Thoracic aorta (tissue), 2 donors: ENCODE results near the gene CENPQ. TPM values are rescaled to one million over a fixed set of nuclear protein-coding genes. Genes with fewer than 3 reads are reported as not detected.

Experiments
- ATAC-seq: fragments of 150-250 bp; one replicate; pipeline ENCODE4 v1.8.0; 2017; ENCODE audit warnings: low read depth; ENCODE audit not compliant: insufficient number of reproducible peaks, low FRiP score
- DNase-seq: peaks from one replicate; pipeline ENCODE4 v3.0.0-alpha.2; 2020; ENCODE audit warnings: low spot score
- H3K27ac ChIP-seq, 2 donors: fragments of 200-600 bp; sonication (generic); 1 replicate in 1 of 2; 2 replicates in 1 of 2; pipeline ENCODE4 v1.5.1; 2016; ENCODE audit warnings: mild to moderate bottlenecking in 2 of 2, moderate library complexity in 2 of 2
- H3K27me3 ChIP-seq: fragments of 200-600 bp; sonication (generic); replicated peaks from 2 replicates; pipeline ENCODE4 v1.6.0; 2016; ENCODE audit warnings: mild to moderate bottlenecking; ENCODE audit not compliant: insufficient read depth
- H3K36me3 ChIP-seq: fragments of 200-600 bp; sonication (generic); one replicate; pipeline ENCODE4 v1.5.1; 2016
- H3K4me1 ChIP-seq, 2 donors: fragments of 200-600 bp; sonication (generic); 1 replicate in 1 of 2; 2 replicates in 1 of 2; pipeline versions ENCODE4 v1.5.1 to v1.6.0; 2016; ENCODE audit warnings: low read depth in 2 of 2, mild to moderate bottlenecking in 1 of 2; ENCODE audit not compliant: control insufficient read depth in 1 of 2
- H3K4me3 ChIP-seq: fragments of 200-600 bp; sonication (generic); 2 replicates; pipeline ENCODE4 v1.5.1; 2016; ENCODE audit warnings: mild to moderate bottlenecking
- H3K9me3 ChIP-seq: fragments of 200-600 bp; sonication (generic); 2 replicates; pipeline ENCODE4 v1.5.1; 2016
- CTCF ChIP-seq: fragments of 200-600 bp; sonication (generic); IDR thresholded peaks from one replicate; pipeline ENCODE4 v1.5.1; 2019; ENCODE audit warnings: antibody characterized with exemption
- total RNA-seq, 2 donors: library from RNA; depleted of rRNA; stranded (reverse); fragments of >200 nt; gene quantifications; one replicate each; pipeline versions ENCODE4 v1.1.0 to v1.2.3, GENCODE V29; 2016

CENPQ gene
- total RNA-seq, 2 donors from 2014 or later, result 4.2 to 5.4 TPM

GRCh38 chr6:49515485-49516146 is 52.4 kb downstream of the CENPQ start:
- TF ChIP-seq CTCF, result no peak
- H3K27me3 ChIP-seq, result no peaks in the 10 kb centered on the region
- no peak overlapping the region for H3K27ac ChIP-seq
- DNase-seq, result no peak
- H3K36me3 ChIP-seq, result no peaks in the 10 kb centered on the region
- no peak overlapping the region for H3K4me3 ChIP-seq
- no peaks in the 10 kb centered on the region for H3K9me3 ChIP-seq
- H3K4me1 ChIP-seq, result no peaks in the 10 kb centered on the region
- no peak for ATAC-seq

- Histone ChIP-seq H3K4me3 (no peak overlapping the region), H3K36me3 (no peaks in the 10 kb centered on the region), H3K9me3 (no peaks in the 10 kb centered on the region), H3K27me3 (no peaks in the 10 kb centered on the region), H3K27ac (no peak overlapping the region), H3K4me1 (no peaks in the 10 kb centered on the region)
- TF ChIP-seq CTCF, result no peak
- DNase-seq (no peak), ATAC-seq (no peak)
Observed at GRCh38 chr6:49516147-49516505, 53.0 kb downstream of the CENPQ start.

- no peak for ATAC-seq
- H3K36me3 ChIP-seq, result no peaks in the 10 kb centered on the region
- TF ChIP-seq CTCF, result no peak
Observed at GRCh38 chr6:49517919-49518318, 54.7 kb downstream of the CENPQ start.

GRCh38 chr6:49519660-49520059 is 56.5 kb downstream of the CENPQ start:
- TF ChIP-seq CTCF, result no peak
- H3K27me3 ChIP-seq, result no peaks in the 10 kb centered on the region
- H3K36me3 ChIP-seq, result no peaks in the 10 kb centered on the region
- H3K4me3 ChIP-seq, result no peak overlapping the region
- H3K27ac ChIP-seq, result no peak overlapping the region
- no peaks in the 10 kb centered on the region for H3K4me1 ChIP-seq
- ATAC-seq (no peak), DNase-seq (no peak)
- H3K9me3 ChIP-seq, result no peaks in the 10 kb centered on the region

More at GRCh38 chr6:49517919-49518318, 54.7 kb downstream of the CENPQ start:
- DNase-seq, result no peak
- Histone ChIP-seq H3K27ac (no peak overlapping the region), H3K4me1 (no peaks in the 10 kb centered on the region), H3K4me3 (no peak overlapping the region), H3K27me3 (no peaks in the 10 kb centered on the region), H3K9me3 (no peaks in the 10 kb centered on the region)

GRCh38 chr6:49522710-49523593 is 59.8 kb downstream of the CENPQ start:
- no peak for DNase-seq
- H3K27ac ChIP-seq, result no peak overlapping the region
- TF ChIP-seq CTCF, result no peak
- H3K27me3 ChIP-seq, result no peaks in the 10 kb centered on the region
- H3K4me1 ChIP-seq, result no peaks in the 10 kb centered on the region
- ATAC-seq, result no peak
- no peaks in the 10 kb centered on the region for H3K36me3 ChIP-seq
- no peaks in the 10 kb centered on the region for H3K9me3 ChIP-seq
- no peak overlapping the region for H3K4me3 ChIP-seq
